GM23338 (cell line): Measurements from ENCODE around the gene EPHB6. TPM values are rescaled to one million over a fixed set of nuclear protein-coding genes. Genes with fewer than 3 reads are reported as not detected.

Experiments
- ATAC-seq: fragments of 200-7000 bp; cut with Tn5 transposase; 3 replicates; pipeline ENCODE4 v1.9.1; 2020
- DNase-seq: peaks from one replicate; pipeline ENCODE4 v3.0.0-alpha.2; 2015; ENCODE audit warnings: low spot score
- H2AFZ ChIP-seq: fragments of 200-600 bp; sonication (generic); 2 replicates; pipeline ENCODE4 v1.8.0; 2016; ENCODE audit warnings: antibody characterized with exemption, mild to moderate bottlenecking, moderate library complexity
- H3F3A ChIP-seq: fragments of 200-600 bp; sonication (generic); replicated peaks from 2 replicates; pipeline ENCODE4 v1.8.0; 2017; ENCODE audit warnings: antibody characterized with exemption, mixed run types, low read depth
- H3K27ac ChIP-seq: fragments of 200-600 bp; sonication (generic); 2 replicates; pipeline ENCODE4 v1.6.1; 2016; ENCODE audit warnings: low read depth
- H3K27me3 ChIP-seq: fragments of 200-600 bp; sonication (generic); 2 replicates; pipeline ENCODE4 v1.8.0; 2016; ENCODE audit warnings: mild to moderate bottlenecking, mixed run types, moderate library complexity; ENCODE audit not compliant: insufficient read depth
- H3K36me3 ChIP-seq: fragments of 200-600 bp; sonication (generic); 2 replicates; pipeline ENCODE4 v1.8.0; 2016; ENCODE audit warnings: mild to moderate bottlenecking; ENCODE audit not compliant: insufficient read depth
- H3K4me1 ChIP-seq: fragments of 200-600 bp; sonication (generic); 2 replicates; pipeline ENCODE4 v1.8.0; 2016; ENCODE audit warnings: mild to moderate bottlenecking, moderate library complexity; ENCODE audit not compliant: insufficient read depth
- H3K4me2 ChIP-seq: fragments of 200-600 bp; sonication (generic); 2 replicates; pipeline ENCODE4 v1.7.1; 2017; ENCODE audit warnings: mixed run types
- H3K4me3 ChIP-seq: fragments of 200-600 bp; sonication (generic); 2 replicates; pipeline ENCODE4 v1.6.1; 2016; ENCODE audit warnings: mixed run types
- H3K79me2 ChIP-seq: fragments of 200-600 bp; sonication (generic); replicated peaks from 2 replicates; pipeline ENCODE4 v1.8.0; 2017; ENCODE audit warnings: mild to moderate bottlenecking; ENCODE audit not compliant: insufficient read depth
- H3K9me2 ChIP-seq: fragments of 200-600 bp; sonication (generic); 2 replicates; pipeline ENCODE4 v1.8.0; 2017; ENCODE audit not compliant: insufficient read depth
- H4K20me1 ChIP-seq: fragments of 200-600 bp; sonication (generic); replicated peaks from 2 replicates; pipeline ENCODE4 v1.8.0; 2017; ENCODE audit warnings: mild to moderate bottlenecking; ENCODE audit not compliant: insufficient read depth
- H3K27ac Mint-ChIP-seq: 2 replicates; pipeline ENCODE4 v1.8.0; 2020; ENCODE audit warnings: inconsistent platforms, mild to moderate bottlenecking, moderate library complexity, mixed read lengths
- H3K27me3 Mint-ChIP-seq: 3 replicates; pipeline ENCODE4 v1.8.0; 2022; ENCODE audit warnings: low read depth, mild to moderate bottlenecking, moderate library complexity, mixed read lengths, inconsistent platforms; ENCODE audit not compliant: insufficient read depth, poor library complexity
- H3K36me3 Mint-ChIP-seq: 3 replicates; pipeline ENCODE4 v1.8.0; 2021; ENCODE audit warnings: low read depth, mild to moderate bottlenecking, inconsistent platforms, moderate library complexity, mixed read lengths
- H3K4me1 Mint-ChIP-seq: 3 replicates; pipeline ENCODE4 v1.8.0; 2020; ENCODE audit warnings: mild to moderate bottlenecking, inconsistent platforms, mixed read lengths
- H3K4me3 Mint-ChIP-seq: 3 replicates; pipeline ENCODE4 v1.8.0; 2021; ENCODE audit warnings: moderate library complexity, mild to moderate bottlenecking, inconsistent platforms, mixed read lengths
- H3K9me3 Mint-ChIP-seq: 3 replicates; pipeline ENCODE4 v1.8.0; 2020; ENCODE audit warnings: moderate library complexity, mild to moderate bottlenecking, inconsistent platforms, mixed read lengths
- CREB1 ChIP-seq: fragments of 250-450 bp; sonication (Bioruptor Pico); IDR thresholded peaks from 2 replicates; pipeline ENCODE4 v1.5.0; 2020; ENCODE audit warnings: low read depth, mild to moderate bottlenecking, moderate library complexity
- CTCF ChIP-seq, 2 experiments: fragments of 200-600 bp in 1 of 2; sonication (generic) in 1 of 2; conservative IDR thresholded peaks; 2 replicates each; pipeline versions ENCODE4 v1.5.1 to v1.6.1; 2016 to 2017; ENCODE audit warnings: antibody characterized with exemption in 2 of 2, low read depth in 2 of 2, mild to moderate bottlenecking in 2 of 2, moderate library complexity in 1 of 2
- EZH2 ChIP-seq: fragments of 200-600 bp; sonication (generic); IDR thresholded peaks from one replicate; pipeline ENCODE4 v1.8.0; 2017; ENCODE audit warnings: antibody characterized with exemption, mild to moderate bottlenecking, low read depth; ENCODE audit not compliant: unreplicated experiment
- EZH2phosphoT487 ChIP-seq: fragments of 200-600 bp; sonication (generic); IDR thresholded peaks from one replicate; pipeline ENCODE4 v1.8.1; 2018; ENCODE audit warnings: antibody characterized with exemption; ENCODE audit not compliant: unreplicated experiment
- JUNB ChIP-seq: IDR thresholded peaks from one replicate; pipeline ENCODE4 v1.6.1; 2016; ENCODE audit warnings: antibody characterized with exemption; ENCODE audit not compliant: unreplicated experiment
- POLR2AphosphoS5 ChIP-seq: IDR thresholded peaks from 2 replicates; pipeline ENCODE4 v1.6.1; 2016; ENCODE audit warnings: antibody characterized with exemption, low read depth
- STAT1 ChIP-seq: IDR thresholded peaks from one replicate; pipeline ENCODE4 v1.6.1; 2016; ENCODE audit warnings: antibody characterized with exemption; ENCODE audit not compliant: unreplicated experiment
- ZNF114 ChIP-seq: fragments of 250-450 bp; sonication (Bioruptor Pico); IDR thresholded peaks from 2 replicates; pipeline ENCODE4 v1.5.0; 2020; ENCODE audit warnings: mild to moderate bottlenecking, moderate library complexity
- ZNF331 ChIP-seq: fragments of 250-450 bp; sonication (Bioruptor Pico); IDR thresholded peaks from 2 replicates; pipeline ENCODE4 v1.5.0; 2020; ENCODE audit warnings: low read depth, mild to moderate bottlenecking, moderate library complexity
- polyA plus RNA-seq: library from polyadenylated mRNA; unstranded; fragments of >200 nt; fragmentation: Nextera tagmentation; extraction: Ambion mirVana; gene quantifications from 2 replicates; pipeline ENCODE4 v1.2.1, GENCODE V29; 2016
- total RNA-seq: library from RNA; depleted of rRNA; stranded (reverse); fragments of >200 nt; shearing (Covaris generic); gene quantifications from 2 replicates; pipeline ENCODE4 v1.2.3, GENCODE V29; 2014
- TF ChIP-seq, protein P1 (sequence below): IDR thresholded peaks from one replicate; pipeline ENCODE4 v1.6.1; 2018; ENCODE audit warnings: antibody characterized with exemption; ENCODE audit not compliant: unreplicated experiment
- TF ChIP-seq, protein P2 (sequence below): fragments of 250-450 bp; sonication (Bioruptor Pico); IDR thresholded peaks from 2 replicates; pipeline ENCODE4 v1.5.0; 2020; ENCODE audit warnings: mild to moderate bottlenecking, moderate library complexity
- TF ChIP-seq, protein P3 (sequence below): IDR thresholded peaks from 2 replicates; pipeline ENCODE4 v1.6.1; 2016; ENCODE audit warnings: antibody characterized with exemption

The EPHB6 gene
- total and polyA plus RNA-seq, 2 experiments from 2014 or later: 20.8 to 27.5 TPM

GRCh38 chr7:142883145-142883544 lies 28.3 kb downstream of the EPHB6 start:
- Histone ChIP-seq H3K79me2 (no peaks in the 10 kb centered on the region), H3K27me3 (no peaks in the 10 kb centered on the region), H4K20me1 (no peaks in the 10 kb centered on the region), H3K36me3 (no peaks in the 10 kb centered on the region), H3K4me1 (peaks cover 3% of the 10 kb centered on the region; the same call in 1 of the 2 replicates), H3K4me3 (no peak overlapping the region), H3K9me2 (no peaks in the 10 kb centered on the region), H3K27ac (no peak overlapping the region), H2AFZ (no peak overlapping the region), H3F3A (no peaks in the 10 kb centered on the region), H3K4me2 (no peak overlapping the region)
- Mint-ChIP-seq H3K27me3 (no peaks in the 10 kb centered on the region), H3K27ac (no peak overlapping the region), H3K9me3 (no peaks in the 10 kb centered on the region), H3K4me3 (no peak overlapping the region), H3K36me3 (no peaks in the 10 kb centered on the region), H3K4me1 (peaks cover 7% of the 10 kb centered on the region)
- TF ChIP-seq ZNF331 (CRISPR knock-in tag) (no peak), STAT1 (no peak), JUNB (no peak), EZH2 (no peak), EZH2phosphoT487 (no peak), CTCF (conservative IDR thresholded peaks at IDR 0.05; ENCODE audit: low read depth in 2 of 2) (no peak), CREB1 (CRISPR knock-in tag) (no peak), ZNF114 (CRISPR knock-in tag) (no peak), POLR2AphosphoS5 (no peak)
- TF ChIP-seq, protein P1, sequence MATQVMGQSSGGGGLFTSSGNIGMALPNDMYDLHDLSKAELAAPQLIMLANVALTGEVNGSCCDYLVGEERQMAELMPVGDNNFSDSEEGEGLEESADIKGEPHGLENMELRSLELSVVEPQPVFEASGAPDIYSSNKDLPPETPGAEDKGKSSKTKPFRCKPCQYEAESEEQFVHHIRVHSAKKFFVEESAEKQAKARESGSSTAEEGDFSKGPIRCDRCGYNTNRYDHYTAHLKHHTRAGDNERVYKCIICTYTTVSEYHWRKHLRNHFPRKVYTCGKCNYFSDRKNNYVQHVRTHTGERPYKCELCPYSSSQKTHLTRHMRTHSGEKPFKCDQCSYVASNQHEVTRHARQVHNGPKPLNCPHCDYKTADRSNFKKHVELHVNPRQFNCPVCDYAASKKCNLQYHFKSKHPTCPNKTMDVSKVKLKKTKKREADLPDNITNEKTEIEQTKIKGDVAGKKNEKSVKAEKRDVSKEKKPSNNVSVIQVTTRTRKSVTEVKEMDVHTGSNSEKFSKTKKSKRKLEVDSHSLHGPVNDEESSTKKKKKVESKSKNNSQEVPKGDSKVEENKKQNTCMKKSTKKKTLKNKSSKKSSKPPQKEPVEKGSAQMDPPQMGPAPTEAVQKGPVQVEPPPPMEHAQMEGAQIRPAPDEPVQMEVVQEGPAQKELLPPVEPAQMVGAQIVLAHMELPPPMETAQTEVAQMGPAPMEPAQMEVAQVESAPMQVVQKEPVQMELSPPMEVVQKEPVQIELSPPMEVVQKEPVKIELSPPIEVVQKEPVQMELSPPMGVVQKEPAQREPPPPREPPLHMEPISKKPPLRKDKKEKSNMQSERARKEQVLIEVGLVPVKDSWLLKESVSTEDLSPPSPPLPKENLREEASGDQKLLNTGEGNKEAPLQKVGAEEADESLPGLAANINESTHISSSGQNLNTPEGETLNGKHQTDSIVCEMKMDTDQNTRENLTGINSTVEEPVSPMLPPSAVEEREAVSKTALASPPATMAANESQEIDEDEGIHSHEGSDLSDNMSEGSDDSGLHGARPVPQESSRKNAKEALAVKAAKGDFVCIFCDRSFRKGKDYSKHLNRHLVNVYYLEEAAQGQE: no peak
- TF ChIP-seq, protein P2, sequence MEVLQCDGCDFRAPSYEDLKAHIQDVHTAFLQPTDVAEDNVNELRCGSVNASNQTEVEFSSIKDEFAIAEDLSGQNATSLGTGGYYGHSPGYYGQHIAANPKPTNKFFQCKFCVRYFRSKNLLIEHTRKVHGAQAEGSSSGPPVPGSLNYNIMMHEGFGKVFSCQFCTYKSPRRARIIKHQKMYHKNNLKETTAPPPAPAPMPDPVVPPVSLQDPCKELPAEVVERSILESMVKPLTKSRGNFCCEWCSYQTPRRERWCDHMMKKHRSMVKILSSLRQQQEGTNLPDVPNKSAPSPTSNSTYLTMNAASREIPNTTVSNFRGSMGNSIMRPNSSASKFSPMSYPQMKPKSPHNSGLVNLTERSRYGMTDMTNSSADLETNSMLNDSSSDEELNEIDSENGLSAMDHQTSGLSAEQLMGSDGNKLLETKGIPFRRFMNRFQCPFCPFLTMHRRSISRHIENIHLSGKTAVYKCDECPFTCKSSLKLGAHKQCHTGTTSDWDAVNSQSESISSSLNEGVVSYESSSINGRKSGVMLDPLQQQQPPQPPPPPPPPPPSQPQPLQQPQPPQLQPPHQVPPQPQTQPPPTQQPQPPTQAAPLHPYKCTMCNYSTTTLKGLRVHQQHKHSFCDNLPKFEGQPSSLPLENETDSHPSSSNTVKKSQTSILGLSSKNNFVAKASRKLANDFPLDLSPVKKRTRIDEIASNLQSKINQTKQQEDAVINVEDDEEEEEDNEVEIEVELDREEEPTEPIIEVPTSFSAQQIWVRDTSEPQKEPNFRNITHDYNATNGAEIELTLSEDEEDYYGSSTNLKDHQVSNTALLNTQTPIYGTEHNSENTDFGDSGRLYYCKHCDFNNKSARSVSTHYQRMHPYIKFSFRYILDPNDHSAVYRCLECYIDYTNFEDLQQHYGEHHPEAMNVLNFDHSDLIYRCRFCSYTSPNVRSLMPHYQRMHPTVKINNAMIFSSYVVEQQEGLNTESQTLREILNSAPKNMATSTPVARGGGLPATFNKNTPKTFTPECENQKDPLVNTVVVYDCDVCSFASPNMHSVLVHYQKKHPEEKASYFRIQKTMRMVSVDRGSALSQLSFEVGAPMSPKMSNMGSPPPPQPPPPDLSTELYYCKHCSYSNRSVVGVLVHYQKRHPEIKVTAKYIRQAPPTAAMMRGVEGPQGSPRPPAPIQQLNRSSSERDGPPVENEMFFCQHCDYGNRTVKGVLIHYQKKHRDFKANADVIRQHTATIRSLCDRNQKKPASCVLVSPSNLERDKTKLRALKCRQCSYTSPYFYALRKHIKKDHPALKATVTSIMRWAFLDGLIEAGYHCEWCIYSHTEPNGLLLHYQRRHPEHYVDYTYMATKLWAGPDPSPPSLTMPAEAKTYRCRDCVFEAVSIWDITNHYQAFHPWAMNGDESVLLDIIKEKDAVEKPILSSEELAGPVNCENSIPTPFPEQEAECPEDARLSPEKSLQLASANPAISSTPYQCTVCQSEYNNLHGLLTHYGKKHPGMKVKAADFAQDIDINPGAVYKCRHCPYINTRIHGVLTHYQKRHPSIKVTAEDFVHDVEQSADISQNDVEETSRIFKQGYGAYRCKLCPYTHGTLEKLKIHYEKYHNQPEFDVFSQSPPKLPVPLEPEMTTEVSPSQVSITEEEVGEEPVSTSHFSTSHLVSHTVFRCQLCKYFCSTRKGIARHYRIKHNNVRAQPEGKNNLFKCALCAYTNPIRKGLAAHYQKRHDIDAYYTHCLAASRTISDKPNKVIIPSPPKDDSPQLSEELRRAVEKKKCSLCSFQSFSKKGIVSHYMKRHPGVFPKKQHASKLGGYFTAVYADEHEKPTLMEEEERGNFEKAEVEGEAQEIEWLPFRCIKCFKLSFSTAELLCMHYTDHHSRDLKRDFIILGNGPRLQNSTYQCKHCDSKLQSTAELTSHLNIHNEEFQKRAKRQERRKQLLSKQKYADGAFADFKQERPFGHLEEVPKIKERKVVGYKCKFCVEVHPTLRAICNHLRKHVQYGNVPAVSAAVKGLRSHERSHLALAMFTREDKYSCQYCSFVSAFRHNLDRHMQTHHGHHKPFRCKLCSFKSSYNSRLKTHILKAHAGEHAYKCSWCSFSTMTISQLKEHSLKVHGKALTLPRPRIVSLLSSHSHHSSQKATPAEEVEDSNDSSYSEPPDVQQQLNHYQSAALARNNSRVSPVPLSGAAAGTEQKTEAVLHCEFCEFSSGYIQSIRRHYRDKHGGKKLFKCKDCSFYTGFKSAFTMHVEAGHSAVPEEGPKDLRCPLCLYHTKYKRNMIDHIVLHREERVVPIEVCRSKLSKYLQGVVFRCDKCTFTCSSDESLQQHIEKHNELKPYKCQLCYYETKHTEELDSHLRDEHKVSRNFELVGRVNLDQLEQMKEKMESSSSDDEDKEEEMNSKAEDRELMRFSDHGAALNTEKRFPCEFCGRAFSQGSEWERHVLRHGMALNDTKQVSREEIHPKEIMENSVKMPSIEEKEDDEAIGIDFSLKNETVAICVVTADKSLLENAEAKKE: no peak
- TF ChIP-seq, protein P3, sequence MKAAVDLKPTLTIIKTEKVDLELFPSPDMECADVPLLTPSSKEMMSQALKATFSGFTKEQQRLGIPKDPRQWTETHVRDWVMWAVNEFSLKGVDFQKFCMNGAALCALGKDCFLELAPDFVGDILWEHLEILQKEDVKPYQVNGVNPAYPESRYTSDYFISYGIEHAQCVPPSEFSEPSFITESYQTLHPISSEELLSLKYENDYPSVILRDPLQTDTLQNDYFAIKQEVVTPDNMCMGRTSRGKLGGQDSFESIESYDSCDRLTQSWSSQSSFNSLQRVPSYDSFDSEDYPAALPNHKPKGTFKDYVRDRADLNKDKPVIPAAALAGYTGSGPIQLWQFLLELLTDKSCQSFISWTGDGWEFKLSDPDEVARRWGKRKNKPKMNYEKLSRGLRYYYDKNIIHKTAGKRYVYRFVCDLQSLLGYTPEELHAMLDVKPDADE: no peak
- ATAC-seq (no peak), DNase-seq (no peak)
